HepG2 (cell line): ENCODE data around the gene DIP2C. TPM values are rescaled to one million over a fixed set of nuclear protein-coding genes. Genes with fewer than 3 reads are reported as not detected.

Source experiments
- ATF7-NPFF ChIP-seq: sonication (generic); formaldehyde crosslinking; IDR thresholded peaks from 2 replicates; pipeline ENCODE4 v1.8.1; 2023; ENCODE audit warnings: mild to moderate bottlenecking, low read depth, missing genetic modification reagents, moderate library complexity
- ELK4 ChIP-seq: sonication (generic); formaldehyde crosslinking; IDR thresholded peaks from 2 replicates; pipeline ENCODE4 v1.9.0; 2021; ENCODE audit warnings: missing genetic modification reagents, borderline replicate concordance
- GLMP ChIP-seq: sonication (generic); formaldehyde crosslinking; IDR thresholded peaks from 2 replicates; pipeline ENCODE4 v1.9.0; 2021; ENCODE audit warnings: missing genetic modification reagents, mild to moderate bottlenecking, borderline replicate concordance
- KAT8 ChIP-seq: IDR thresholded peaks from 2 replicates; pipeline ENCODE4 v1.6.1; 2016; ENCODE audit warnings: missing genetic modification reagents, missing compliant biosample characterization
- KLF12 ChIP-seq: sonication (generic); formaldehyde crosslinking; IDR thresholded peaks from 2 replicates; pipeline ENCODE4 v1.4.0; 2020; ENCODE audit warnings: missing genetic modification reagents, borderline replicate concordance
- MEIS1 ChIP-seq: sonication (generic); formaldehyde crosslinking; IDR thresholded peaks from 2 replicates; pipeline ENCODE4 v1.9.0; 2021; ENCODE audit warnings: mild to moderate bottlenecking, missing genetic modification reagents, moderate library complexity, borderline replicate concordance
- PAXIP1 ChIP-seq: sonication (generic); formaldehyde crosslinking; conservative IDR thresholded peaks from 2 replicates; pipeline ENCODE4 v1.4.0; 2020; ENCODE audit warnings: mild to moderate bottlenecking, missing genetic modification reagents, moderate library complexity
- RARA ChIP-seq: IDR thresholded peaks from 2 replicates; pipeline ENCODE4 v1.6.1; 2016; ENCODE audit warnings: missing genetic modification reagents, missing compliant biosample characterization
- RFX1 ChIP-seq: fragments of 450-650 bp; IDR thresholded peaks from 2 replicates; pipeline ENCODE4 v1.6.1; 2017
- RFXAP ChIP-seq: sonication (generic); formaldehyde crosslinking; IDR thresholded peaks from 2 replicates; pipeline ENCODE4 v1.4.0; 2020; ENCODE audit warnings: missing genetic modification reagents, borderline replicate concordance
- SKIL ChIP-seq: sonication (generic); formaldehyde crosslinking; IDR thresholded peaks from 2 replicates; pipeline ENCODE4 v1.8.0; 2022; ENCODE audit warnings: missing genetic modification reagents, mild to moderate bottlenecking, moderate library complexity, borderline replicate concordance
- ZBTB38 ChIP-seq: sonication (generic); formaldehyde crosslinking; IDR thresholded peaks from 2 replicates; pipeline ENCODE4 v1.5.1; 2020; ENCODE audit warnings: mild to moderate bottlenecking, missing genetic modification reagents
- ZBTB7B ChIP-seq: sonication (generic); formaldehyde crosslinking; IDR thresholded peaks from 2 replicates; pipeline ENCODE4 v1.4.0; 2020; ENCODE audit warnings: missing genetic modification reagents
- ZHX1 ChIP-seq: sonication (generic); formaldehyde crosslinking; IDR thresholded peaks from 2 replicates; pipeline ENCODE4 v1.8.1; 2022; ENCODE audit warnings: low read depth, mild to moderate bottlenecking, missing genetic modification reagents
- ZNF563 ChIP-seq: sonication (generic); formaldehyde crosslinking; IDR thresholded peaks from 2 replicates; pipeline ENCODE4 v1.8.0; 2022; ENCODE audit warnings: mild to moderate bottlenecking, moderate library complexity, missing genetic modification reagents
- polyA plus RNA-seq, 8 experiments: library from polyadenylated mRNA; depleted of rRNA in 3 of 8; stranded (reverse) in 7 of 8; unstranded in 1 of 8; fragments of >200 nt; fragmentation: Illumina TruSeq in 4 of 8; extraction: Trizol in 4 of 8; gene quantifications; 2 replicates each; pipeline versions ENCODE4 v1.2.1 to v1.2.3, GENCODE V29; 2011 to 2016; ENCODE audit warnings: low read depth in 4 of 8, missing spikeins in 1 of 8, mixed read lengths in 1 of 8; ENCODE audit not compliant: insufficient read depth in 1 of 8
- total RNA-seq, 5 experiments: library from RNA; depleted of rRNA; stranded (reverse); fragments of >200 nt; fragmentation: Illumina TruSeq; extraction: Trizol; gene quantifications; 2 replicates each; pipeline ENCODE4 v1.2.3, GENCODE V29; 2016; ENCODE audit warnings: low read depth in 1 of 5

DIP2C gene
- total and polyA plus RNA-seq, 2 of the 13 experiments (the other 11 are each of a cell fraction or from before 2014, with no cell fraction given) = 2.2 to 2.7 TPM

GRCh38 chr10:514137-514671 lies 175.3 kb downstream of the DIP2C start (continued):
- peak; percentile 72 for TF ChIP-seq PAXIP1 (CRISPR knock-in tag)
- no peak for TF ChIP-seq KAT8
- TF ChIP-seq GLMP (CRISPR knock-in tag) = no peak
- TF ChIP-seq RFXAP (CRISPR knock-in tag) = no peak
- 0 out of 2 replicates have a peak, but pooled peaks have one; percentile 28 for TF ChIP-seq MEIS1 (CRISPR knock-in tag)
- TF ChIP-seq RFX1 = peak; percentile 37; the same call in 1 of the 2 replicates
- TF ChIP-seq ELK4 (CRISPR knock-in tag) = no peak
- no peak for TF ChIP-seq KLF12 (CRISPR knock-in tag)
- 0 out of 2 replicates have a peak, but pooled peaks have one; percentile 31 for TF ChIP-seq SKIL (CRISPR knock-in tag)
- TF ChIP-seq ZBTB38 (CRISPR knock-in tag) = 0 out of 2 replicates have a peak, but pooled peaks have one; percentile 24
- TF ChIP-seq ATF7-NPFF (CRISPR knock-in tag) = peak; percentile 30; the same call in 1 of the 2 replicates
- TF ChIP-seq ZHX1 (CRISPR knock-in tag) = 0 out of 2 replicates have a peak, but pooled peaks have one; percentile 35
- TF ChIP-seq RARA (CRISPR knock-in tag) = 0 out of 2 replicates have a peak, but pooled peaks have one; percentile 20
- TF ChIP-seq ZNF563 (CRISPR knock-in tag) = 0 out of 2 replicates have a peak, but pooled peaks have one; percentile 37
- TF ChIP-seq ZBTB7B = peak; percentile 69; the same call in 1 of the 2 replicates
